ENCODE results near the gene ZNF845. TPM values are rescaled to one million over a fixed set of nuclear protein-coding genes. Genes with fewer than 3 reads are reported as not detected.
A peak's percentile ranks its signal among the peaks of the same experiment; 100 is the strongest.
"Not testable (repeated sequence)": the region's sequence is repeated elsewhere in the genome, so short reads cannot be mapped to it uniquely, and the experiment has no call there.

The ZNF845 gene
- polyA plus RNA-seq, 1 donor from 2014 or later = 11.6 TPM

GRCh38 chr19:53395840-53396524, 62.4 kb downstream of the ZNF845 start:
- peaks cover 16 to 40% (median 21%) of the 10 kb centered on the region in 3 donors for H3K4me1 Mint-ChIP-seq
- not testable (repeated sequence) for H3K27me3 Mint-ChIP-seq
- peak overlapping the region; percentile 97 to 99 (median 98) for H3K4me3 Mint-ChIP-seq
- H3K27ac Mint-ChIP-seq = peak overlapping the region; percentile 90 to 96 (median 93)
- peaks cover 5 to 13% (median 8%) of the 10 kb centered on the region in 3 donors for H3K9me3 Mint-ChIP-seq
- H3K36me3 Mint-ChIP-seq = peaks cover 21% of the 10 kb centered on the region

GRCh38 chr19:53396525-53396868, 62.9 kb downstream of the ZNF845 start:
- no peaks in the 10 kb centered on the region for H3K27me3 Mint-ChIP-seq
- H3K36me3 Mint-ChIP-seq = peaks cover 22% of the 10 kb centered on the region
- peak overlapping the region in 3 of 4 donors; percentile 52 to 99 (median 97) for H3K4me3 Mint-ChIP-seq
- H3K9me3 Mint-ChIP-seq = peaks cover 5 to 10% (median 8%) of the 10 kb centered on the region in 3 donors
- peak overlapping the region in 1 of 3 donors; percentile 93 for H3K27ac Mint-ChIP-seq
- H3K4me1 Mint-ChIP-seq = peaks cover 16 to 40% (median 21%) of the 10 kb centered on the region in 3 donors

- H3K4me3 Mint-ChIP-seq = peak overlapping the region in 2 of 4 donors; percentile 71 to 75
- H3K4me1 Mint-ChIP-seq = peaks cover 16 to 40% (median 21%) of the 10 kb centered on the region in 3 donors
- H3K36me3 Mint-ChIP-seq = peaks cover 22% of the 10 kb centered on the region
- H3K27ac Mint-ChIP-seq, H3K27me3 Mint-ChIP-seq: not testable (repeated sequence)
- H3K9me3 Mint-ChIP-seq = peaks cover 5 to 17% (median 8%) of the 10 kb centered on the region in 3 donors
These were observed 64.4 kb downstream of the ZNF845 start for GRCh38 chr19:53397918-53398317.

Other genes starting within 250 kb of the ZNF845 start
- 23.0 TPM for gene ZNF160, start 230.3 kb upstream of the ZNF845 start, polyA plus RNA-seq
- 4.9 TPM for gene ZNF415, start 200.8 kb upstream of the ZNF845 start, polyA plus RNA-seq
- 8.6 TPM for gene ZNF347, start 174.7 kb upstream of the ZNF845 start, polyA plus RNA-seq
- 8.2 TPM for gene ZNF665, start 140.4 kb upstream of the ZNF845 start, polyA plus RNA-seq
- gene ZNF677, start 78.9 kb upstream of the ZNF845 start, polyA plus RNA-seq = 8.7 TPM
- gene VN1R2, start 75.5 kb upstream of the ZNF845 start, polyA plus RNA-seq = not detected
- not detected for gene VN1R4, start 66.0 kb upstream of the ZNF845 start, polyA plus RNA-seq
- gene ZNF525, start 32.0 kb downstream of the ZNF845 start, polyA plus RNA-seq = 12.4 TPM
- gene ZNF765, start 61.4 kb downstream of the ZNF845 start, polyA plus RNA-seq = 11.0 TPM
- gene ZNF761, start 98.2 kb downstream of the ZNF845 start, polyA plus RNA-seq = 10.3 TPM
- 7.2 TPM for gene ZNF813, start 134.0 kb downstream of the ZNF845 start, polyA plus RNA-seq
- 27.1 TPM for gene ZNF331, start 204.4 kb downstream of the ZNF845 start, polyA plus RNA-seq

Data from IgD-negative memory B cell (primary cell).